Measurements from ENCODE around the gene TCHP.

TCHP gene

DNA sequence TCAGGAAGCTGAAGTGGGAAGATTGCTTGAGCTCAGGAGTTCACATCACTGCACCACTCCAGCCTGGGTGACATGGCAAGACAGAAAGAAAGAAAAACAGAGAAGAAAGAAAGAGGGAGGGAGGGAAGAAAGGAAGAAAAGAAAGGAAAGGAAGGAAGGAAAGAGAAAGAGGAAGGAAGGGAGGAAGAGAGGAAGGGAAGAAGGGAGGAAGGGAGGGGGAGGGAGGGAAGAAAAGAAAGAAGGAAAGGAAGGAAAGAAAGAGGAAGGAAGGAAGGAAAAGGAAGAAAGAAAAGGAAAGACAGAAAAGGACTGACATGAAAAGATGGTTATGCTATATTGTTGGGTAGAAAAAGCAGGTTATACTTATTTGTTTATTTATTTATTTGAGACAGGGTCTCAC lies 23.7 kb upstream of the TCHP start:
- Histone ChIP-seq H2AFZ (ENCODE audit: low read length) (no peak overlapping the region), H3K9ac (ENCODE audit: low read depth, low read length, poor library complexity, severe bottlenecking) (no peak overlapping the region), H3F3A (ENCODE audit: low read depth) (no peaks in the 10 kb centered on the region), H3K9me3 (ENCODE audit: insufficient read depth, low read depth, low read length) (no peaks in the 10 kb centered on the region), H3K4me1 (ENCODE audit: insufficient read depth, low read length, poor library complexity, severe bottlenecking) (peaks cover 60% of the 10 kb centered on the region), H3K36me3 (ENCODE audit: insufficient read depth, low read length) (no peaks in the 10 kb centered on the region), H4K20me1 (ENCODE audit: insufficient read depth, low read length, poor library complexity, severe bottlenecking) (peaks cover 6% of the 10 kb centered on the region), H3K4me3 (ENCODE audit: low read length, poor library complexity, severe bottlenecking) (no peak overlapping the region), H3K79me2 (ENCODE audit: insufficient read depth, low read length) (peaks cover 54% of the 10 kb centered on the region), H3K27me3 (ENCODE audit: insufficient read depth, low read length, poor library complexity, severe bottlenecking) (no peaks in the 10 kb centered on the region), H3K4me2 (ENCODE audit: low read depth, low read length, poor library complexity, severe bottlenecking) (peak overlapping the region; percentile 45), H3K9me2 (replicated peaks; ENCODE audit: low read depth, low read length) (no peaks in the 10 kb centered on the region)
- TF ChIP-seq EZH2phosphoT487 (IDR thresholded peaks at IDR 0.05; ENCODE audit: borderline replicate concordance), result no peak
- TF ChIP-seq, protein P1, sequence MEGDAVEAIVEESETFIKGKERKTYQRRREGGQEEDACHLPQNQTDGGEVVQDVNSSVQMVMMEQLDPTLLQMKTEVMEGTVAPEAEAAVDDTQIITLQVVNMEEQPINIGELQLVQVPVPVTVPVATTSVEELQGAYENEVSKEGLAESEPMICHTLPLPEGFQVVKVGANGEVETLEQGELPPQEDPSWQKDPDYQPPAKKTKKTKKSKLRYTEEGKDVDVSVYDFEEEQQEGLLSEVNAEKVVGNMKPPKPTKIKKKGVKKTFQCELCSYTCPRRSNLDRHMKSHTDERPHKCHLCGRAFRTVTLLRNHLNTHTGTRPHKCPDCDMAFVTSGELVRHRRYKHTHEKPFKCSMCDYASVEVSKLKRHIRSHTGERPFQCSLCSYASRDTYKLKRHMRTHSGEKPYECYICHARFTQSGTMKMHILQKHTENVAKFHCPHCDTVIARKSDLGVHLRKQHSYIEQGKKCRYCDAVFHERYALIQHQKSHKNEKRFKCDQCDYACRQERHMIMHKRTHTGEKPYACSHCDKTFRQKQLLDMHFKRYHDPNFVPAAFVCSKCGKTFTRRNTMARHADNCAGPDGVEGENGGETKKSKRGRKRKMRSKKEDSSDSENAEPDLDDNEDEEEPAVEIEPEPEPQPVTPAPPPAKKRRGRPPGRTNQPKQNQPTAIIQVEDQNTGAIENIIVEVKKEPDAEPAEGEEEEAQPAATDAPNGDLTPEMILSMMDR (conservative IDR thresholded peaks at IDR 0.05; ENCODE audit: low read length), result no peak

DNA sequence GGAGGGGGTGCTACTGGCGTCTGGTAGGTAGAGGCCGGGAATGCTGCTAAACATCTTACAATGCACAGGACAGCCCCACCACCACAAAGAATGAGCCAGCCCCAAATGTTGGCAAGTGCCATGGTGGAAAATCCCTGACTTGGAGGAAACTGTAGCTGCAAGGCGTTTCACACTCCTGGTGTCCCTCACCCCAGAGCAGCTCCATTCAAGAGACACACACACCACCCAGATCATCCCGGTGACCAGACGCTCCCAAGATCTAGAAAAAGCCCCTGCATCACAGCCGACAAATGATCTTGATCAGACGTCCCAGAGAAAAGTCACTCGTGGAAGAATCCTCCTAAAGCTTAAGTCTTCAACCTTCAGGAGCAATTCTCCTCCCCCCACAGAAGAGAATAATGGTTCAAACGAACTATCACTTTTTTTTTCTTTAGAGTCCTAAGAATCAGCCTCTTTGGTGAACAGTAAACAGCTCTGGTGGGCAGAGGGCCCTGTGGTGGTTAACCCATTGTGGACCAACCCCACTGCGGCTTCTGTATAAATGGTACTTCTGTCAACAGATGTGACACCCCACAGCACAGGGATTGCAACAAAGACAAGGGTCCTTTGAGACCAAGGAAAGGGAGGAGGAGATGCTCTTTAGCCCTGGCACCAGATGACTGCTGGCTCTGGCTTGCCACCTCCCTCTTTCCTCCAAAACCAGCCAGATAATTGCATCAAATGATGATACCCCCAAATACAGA lies 22.4 kb upstream of the TCHP start:
- peak overlapping the region; percentile 85 for H3K4me2 ChIP-seq (ENCODE audit: low read depth, low read length, poor library complexity, severe bottlenecking)
- H2AFZ ChIP-seq (ENCODE audit: low read length), result no peak overlapping the region
- H3F3A ChIP-seq (ENCODE audit: low read depth), result no peaks in the 10 kb centered on the region
- H3K4me1 ChIP-seq (ENCODE audit: insufficient read depth, low read length, poor library complexity, severe bottlenecking), result peaks cover 51% of the 10 kb centered on the region
- TF ChIP-seq EZH2phosphoT487 (IDR thresholded peaks at IDR 0.05; ENCODE audit: borderline replicate concordance), result no peak
- TF ChIP-seq, protein P1 (conservative IDR thresholded peaks at IDR 0.05; ENCODE audit: low read length), result no peak
- H4K20me1 ChIP-seq (ENCODE audit: insufficient read depth, low read length, poor library complexity, severe bottlenecking), result peaks cover 6% of the 10 kb centered on the region
- no peaks in the 10 kb centered on the region for H3K36me3 ChIP-seq (ENCODE audit: insufficient read depth, low read length)
- H3K9ac ChIP-seq (ENCODE audit: low read depth, low read length, poor library complexity, severe bottlenecking), result peak overlapping the region; percentile 82
- H3K9me2 ChIP-seq (replicated peaks; ENCODE audit: low read depth, low read length), result no peaks in the 10 kb centered on the region
- peaks cover 54% of the 10 kb centered on the region for H3K79me2 ChIP-seq (ENCODE audit: insufficient read depth, low read length)
- peak overlapping the region; percentile 90 for H3K4me3 ChIP-seq (ENCODE audit: low read length, poor library complexity, severe bottlenecking)
- no peaks in the 10 kb centered on the region for H3K27me3 ChIP-seq (ENCODE audit: insufficient read depth, low read length, poor library complexity, severe bottlenecking)
- no peaks in the 10 kb centered on the region for H3K9me3 ChIP-seq (ENCODE audit: insufficient read depth, low read depth, low read length)

DNA sequence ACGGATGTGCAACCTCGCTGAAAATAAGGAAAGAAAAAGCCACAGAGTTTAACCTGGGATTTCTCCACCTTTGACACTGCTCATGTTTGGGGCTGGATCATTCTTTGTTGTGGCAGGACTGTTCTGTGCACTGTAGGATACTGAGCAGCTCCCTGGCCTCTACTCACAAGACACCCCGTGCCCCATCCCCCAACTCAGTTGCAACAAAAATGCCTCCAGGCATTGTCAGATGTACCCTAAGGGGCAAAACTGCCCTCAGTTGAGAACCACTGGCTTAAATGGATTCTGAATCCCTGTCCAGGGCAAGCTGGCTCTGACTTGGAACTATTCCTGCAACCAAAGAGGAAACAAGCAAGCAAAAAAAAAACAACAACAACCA lies 21.8 kb upstream of the TCHP start:
- H3K4me2 ChIP-seq (ENCODE audit: low read depth, low read length, poor library complexity, severe bottlenecking), result peak overlapping the region; percentile 85
- peaks cover 51% of the 10 kb centered on the region for H3K4me1 ChIP-seq (ENCODE audit: insufficient read depth, low read length, poor library complexity, severe bottlenecking)

More for the DNA sequence above, 21.8 kb upstream of the TCHP start:
- H3F3A ChIP-seq (ENCODE audit: low read depth), result no peaks in the 10 kb centered on the region
- no peaks in the 10 kb centered on the region for H3K9me2 ChIP-seq (replicated peaks; ENCODE audit: low read depth, low read length)
- TF ChIP-seq, protein P1 (conservative IDR thresholded peaks at IDR 0.05; ENCODE audit: low read length), result no peak
- TF ChIP-seq EZH2phosphoT487 (IDR thresholded peaks at IDR 0.05; ENCODE audit: borderline replicate concordance), result no peak
- no peaks in the 10 kb centered on the region for H3K9me3 ChIP-seq (ENCODE audit: insufficient read depth, low read depth, low read length)
- no peak overlapping the region for H2AFZ ChIP-seq (ENCODE audit: low read length)
- H4K20me1 ChIP-seq (ENCODE audit: insufficient read depth, low read length, poor library complexity, severe bottlenecking), result peaks cover 6% of the 10 kb centered on the region
- no peaks in the 10 kb centered on the region for H3K36me3 ChIP-seq (ENCODE audit: insufficient read depth, low read length)
- H3K79me2 ChIP-seq (ENCODE audit: insufficient read depth, low read length), result peaks cover 54% of the 10 kb centered on the region
- H3K9ac ChIP-seq (ENCODE audit: low read depth, low read length, poor library complexity, severe bottlenecking), result peak overlapping the region; percentile 82
- H3K27me3 ChIP-seq (ENCODE audit: insufficient read depth, low read length, poor library complexity, severe bottlenecking), result no peaks in the 10 kb centered on the region
- peak overlapping the region; percentile 90 for H3K4me3 ChIP-seq (ENCODE audit: low read length, poor library complexity, severe bottlenecking)
